ENCODE results near the gene FN3KRP. TPM values are rescaled to one million over a fixed set of nuclear protein-coding genes. Genes with fewer than 3 reads are reported as not detected.
A peak's percentile ranks its signal among the peaks of the same experiment; 100 is the strongest.

The FN3KRP gene
- total and polyA plus RNA-seq, 2 of the 13 experiments (the other 11 are each of a cell fraction or from before 2014, with no cell fraction given), result 22.4 to 28.2 TPM

- peak; percentile 53; the same call in 1 of the 2 replicates for TF ChIP-seq ZNF280D (CRISPR knock-in tag; IDR thresholded peaks at IDR 0.05)
- TF ChIP-seq ZBTB37 (CRISPR knock-in tag; IDR thresholded peaks at IDR 0.05), result 0 out of 2 replicates have a peak, but pooled peaks have one; percentile 30
- no peak for TF ChIP-seq CERS6 (CRISPR knock-in tag; IDR thresholded peaks at IDR 0.05)
- TF ChIP-seq PATZ1 (CRISPR knock-in tag; IDR thresholded peaks at IDR 0.05), result peak; percentile 33; the same call in 1 of the 2 replicates
- TF ChIP-seq GABPB1 (CRISPR knock-in tag; IDR thresholded peaks at IDR 0.05), result peak; percentile 7; the same call in 1 of the 2 replicates
- TF ChIP-seq ZBTB38 (CRISPR knock-in tag; IDR thresholded peaks at IDR 0.05), result peak; percentile 3; the same call in 1 of the 2 replicates
- no peak for TF ChIP-seq ZFP36L2 (CRISPR knock-in tag; IDR thresholded peaks at IDR 0.05)
- TF ChIP-seq PAXIP1 (CRISPR knock-in tag; conservative IDR thresholded peaks at IDR 0.05), result no peak
- 0 out of 2 replicates have a peak, but pooled peaks have one; percentile 30 for TF ChIP-seq NCOA2 (CRISPR knock-in tag; IDR thresholded peaks at IDR 0.05)
- 0 out of 2 replicates have a peak, but pooled peaks have one; percentile 15 for TF ChIP-seq HDAC1 (CRISPR knock-in tag; IDR thresholded peaks at IDR 0.05)
- TF ChIP-seq ZFY (CRISPR knock-in tag; IDR thresholded peaks at IDR 0.05), result peak; percentile 28
- no peak for TF ChIP-seq MTERF4 (CRISPR knock-in tag; IDR thresholded peaks at IDR 0.05)
Observed at GRCh38 chr17:82736511-82737185, 20.1 kb downstream of the FN3KRP start (continued).
